ENCODE measurements around the gene NT5C2. TPM values are rescaled to one million over a fixed set of nuclear protein-coding genes. Genes with fewer than 3 reads are reported as not detected.

Gene NT5C2
- total and polyA plus RNA-seq, 2 of the 8 experiments (the other 6 are each of a cell fraction or from before 2014, with no cell fraction given) = 35.2 to 106 TPM

DNA sequence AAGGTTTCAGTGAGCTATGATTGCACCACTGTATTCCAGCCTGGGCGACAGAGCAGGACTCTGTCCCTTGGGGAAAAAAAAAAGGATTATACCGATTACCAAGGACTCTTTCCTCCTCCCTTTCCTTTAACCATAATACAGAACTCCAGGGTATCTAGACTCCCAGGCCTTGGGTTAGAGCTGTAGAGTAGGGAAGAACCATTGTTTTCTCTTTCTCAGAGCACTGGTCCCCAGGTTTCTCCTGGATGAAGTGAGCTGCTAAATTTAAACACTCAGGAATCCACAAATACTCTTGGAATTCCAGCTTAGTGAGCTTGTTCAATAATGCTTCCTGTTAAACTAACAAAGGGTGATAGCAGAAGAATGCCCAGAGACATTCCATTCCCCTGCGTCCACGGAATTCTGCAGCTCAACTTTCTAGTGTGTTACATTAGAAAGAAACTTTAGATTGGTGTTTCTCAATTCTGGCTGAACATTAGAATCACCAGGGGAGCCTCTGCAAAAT is 38.0 kb upstream of the NT5C2 start:
- POLR2A ChIA-PET (ENCODE audit: partially characterized antibody) = interaction anchor here (0.6 to 2.3 kb wide), 12 partner anchors 8 to 313 kb away, joined by 3 to 25 read pairs (median 4); partner anchors contain the start of genes CNNM2 and NT5C2
- H3K27ac ChIP-seq (ENCODE audit: low read depth, low read length) = no peak overlapping the region; the same call in 1 of the 2 replicates
- no peaks in the 10 kb centered on the region; a peak in 1 of 7 replicates for H3K27me3 ChIP-seq (replicated peaks in 1 of 4; ENCODE audit: control insufficient read depth in 3 of 4, extremely low read depth in 1 of 4, insufficient read depth in 3 of 4, low read length in 3 of 4)
- H3K4me2 ChIP-seq (ENCODE audit: insufficient read depth in 1 of 2, low read depth in 2 of 2, low read length in 2 of 2) = peak overlapping the region; percentile 4 to 39
- no peak overlapping the region for H4K91ac ChIP-seq (replicated peaks; ENCODE audit: insufficient read length, low read length)
- no peak overlapping the region; the same call in 1 of the 2 replicates for H2AK5ac ChIP-seq (ENCODE audit: low read depth, low read length)
- H2AFZ ChIP-seq (ENCODE audit: low read length) = no peak overlapping the region
- no peak overlapping the region for H3K4me3 ChIP-seq (ENCODE audit: extremely low read depth in 1 of 4, insufficient read depth in 2 of 4, low read depth in 3 of 4, low read length in 4 of 4)
- H3K4me1 ChIP-seq (replicated peaks in 1 of 4; ENCODE audit: control insufficient read depth in 3 of 4, insufficient read depth in 4 of 4, low read length in 3 of 4) = peaks cover 0 to 18% (median 2%) of the 10 kb centered on the region in 4 experiments; a peak in 3 of 7 replicates
- H3K79me1 ChIP-seq (ENCODE audit: low read depth, low read length) = no peaks in the 10 kb centered on the region
- H3K9ac ChIP-seq (replicated peaks in 1 of 4; ENCODE audit: extremely low read depth in 1 of 4, low read depth in 3 of 4, low read length in 3 of 4) = no peak overlapping the region
- H4K20me1 ChIP-seq (replicated peaks in 1 of 2; ENCODE audit: control insufficient read depth in 1 of 2, insufficient read depth in 2 of 2, low read length in 2 of 2) = no peaks in the 10 kb centered on the region
- H2BK120ac ChIP-seq (replicated peaks; ENCODE audit: low read depth, low read length) = peak overlapping the region; percentile 10
- H3K9me3 ChIP-seq (ENCODE audit: insufficient read depth in 2 of 2, low read depth in 1 of 2, low read length in 1 of 2) = no peaks in the 10 kb centered on the region
- FAIRE-seq (peak; percentile 55), DNase-seq (ENCODE audit: low read depth in 1 of 2, low spot score in 2 of 2) (peak in 1 of 2 experiments; percentile 85)
- peak overlapping the region; percentile 95 for H2BK5ac ChIP-seq (ENCODE audit: low read depth, low read length)
- H3K56ac ChIP-seq (replicated peaks; ENCODE audit: insufficient read length, low read depth, low read length) = no peak overlapping the region
- no peak overlapping the region for H3K23ac ChIP-seq (ENCODE audit: insufficient read length)
- no peaks in the 10 kb centered on the region for H3K79me2 ChIP-seq (ENCODE audit: control insufficient read depth in 1 of 2, insufficient read depth in 2 of 2, low read length in 2 of 2)
- H3K18ac ChIP-seq (ENCODE audit: extremely low read depth, low read length) = no peak overlapping the region
- no peak overlapping the region for H3K4ac ChIP-seq (replicated peaks; ENCODE audit: insufficient read length, low read depth, low read length)
- CTCF ChIA-PET (ENCODE audit: partially characterized antibody) = interaction anchor here (0.6 to 2.4 kb wide), 11 partner anchors 9 to 396 kb away, joined by 3 to 15 read pairs (median 4); no protein-coding TSS in a partner anchor
- H3K36me3 ChIP-seq (ENCODE audit: control insufficient read depth in 2 of 4, insufficient read depth in 4 of 4, low read length in 3 of 4) = no peaks in the 10 kb centered on the region
- 19% methylated on average over 4 of the region's 4 CpGs; no CpG with 5 or more reads in 1 of the 2 experiments for WGBS, 2 experiments (ENCODE audit: extremely low coverage in 1 of 2, insufficient coverage in 1 of 2, insufficient read length in 1 of 2, insufficient replicate concordance in 2 of 2, low coverage in 1 of 2, low lambda C conversion rate in 2 of 2, missing lambda C conversion rate in 1 of 2)
- no peak overlapping the region for H3K14ac ChIP-seq (ENCODE audit: insufficient read length)
- no peak overlapping the region for H4K8ac ChIP-seq (ENCODE audit: extremely low read depth, insufficient read depth, low read length)
- no peak overlapping the region for H2BK15ac ChIP-seq (ENCODE audit: low read length)
- no peak overlapping the region for H2BK20ac ChIP-seq (ENCODE audit: low read length)
- H4K5ac ChIP-seq (ENCODE audit: insufficient read length, low read depth, low read length) = no peak overlapping the region
- H3K23me2 ChIP-seq (ENCODE audit: low read depth, low read length) = no peaks in the 10 kb centered on the region
- H2BK12ac ChIP-seq (ENCODE audit: low read depth, low read length) = 0 out of 2 replicates have a peak overlapping the region, but pooled peaks have one; percentile 1
- TF ChIP-seq JUND (IDR thresholded peaks at IDR 0.05; ENCODE audit: low read length) (peak; percentile 64), NANOG (IDR thresholded peaks at IDR 0.05; ENCODE audit: insufficient read depth, low read depth, low read length, poor library complexity, severe bottlenecking) (peak; percentile 45), RAD21 (IDR thresholded peaks at IDR 0.05 in 1 of 2, conservative IDR thresholded peaks at IDR 0.05 in 1 of 2; ENCODE audit: low read depth in 2 of 2, low read length in 2 of 2) (peak in 1 of 2 experiments; percentile 1; a peak in 1 of 4 replicates), SP1 (IDR thresholded peaks at IDR 0.05; ENCODE audit: low read depth, low read length) (peak; percentile 72), RXRA (IDR thresholded peaks at IDR 0.05; ENCODE audit: insufficient read depth, low read depth, low read length) (no peak), CBX5 (IDR thresholded peaks at IDR 0.05; ENCODE audit: low read depth, low read length) (no peak), SAP30 (IDR thresholded peaks at IDR 0.05; ENCODE audit: insufficient read depth, insufficient replicate concordance, low read length) (no peak), HDAC2 (IDR thresholded peaks at IDR 0.05; ENCODE audit: borderline replicate concordance in 1 of 2, low read depth in 2 of 2, low read length in 2 of 2) (peak in 1 of 2 experiments; percentile 90; a peak in 1 of 4 replicates), ZNF274 (IDR thresholded peaks at IDR 0.05; ENCODE audit: borderline replicate concordance, extremely low read depth, low read length) (no peak), CBX8 (IDR thresholded peaks at IDR 0.05; ENCODE audit: borderline replicate concordance, low read depth, low read length) (no peak), CEBPB (IDR thresholded peaks at IDR 0.05; ENCODE audit: low read depth, low read length) (0 out of 2 replicates have a peak, but pooled peaks have one; percentile 1), JUN (IDR thresholded peaks at IDR 0.05; ENCODE audit: low read depth, low read length) (0 out of 2 replicates have a peak, but pooled peaks have one; percentile 51)
